ENCODE measurements around the gene SPACA6. TPM values are rescaled to one million over a fixed set of nuclear protein-coding genes. Genes with fewer than 3 reads are reported as not detected.

Gene SPACA6
- total RNA-seq, 1 experiment from 2014 or later: 3.6 TPM

DNA sequence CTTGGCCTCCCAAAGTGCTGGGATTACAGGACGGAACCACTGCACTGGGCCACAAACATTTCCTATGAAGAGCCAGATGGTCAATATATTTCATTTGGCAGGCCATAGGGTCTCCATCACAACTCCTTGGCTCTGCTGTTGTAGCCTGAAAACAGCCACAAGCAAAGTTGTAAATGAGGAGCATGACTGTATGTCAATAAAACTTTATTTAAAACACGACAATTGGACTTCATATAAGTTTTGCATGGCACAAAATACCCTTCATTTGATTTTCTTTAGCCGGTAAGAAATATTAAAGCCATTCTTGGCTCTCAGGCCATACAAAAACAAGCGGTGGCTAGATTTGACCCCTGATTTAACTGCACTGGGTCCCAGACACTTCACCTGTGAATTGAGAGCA is 61.6 kb downstream of the SPACA6 start:
- H3K9me3 Mint-ChIP-seq (ENCODE audit: unreplicated experiment): peaks cover 37% of the 10 kb centered on the region
- no peaks in the 10 kb centered on the region for H3K9me3 ChIP-seq
- no peak overlapping the region for H3K27ac Mint-ChIP-seq (ENCODE audit: unreplicated experiment)
- POLR2A ChIA-PET: no interaction called here
- H3K4me3 Mint-ChIP-seq (ENCODE audit: unreplicated experiment): no peak overlapping the region
- H3K4me3 ChIP-seq (ENCODE audit: low read depth, low read length): no peak overlapping the region
- no TSS peak for BruUV-seq (replicated peaks)
- H3K4me1 Mint-ChIP-seq (ENCODE audit: low read depth, unreplicated experiment): no peaks in the 10 kb centered on the region
- no peak for DNase-seq
- no peak for TF ChIP-seq CTCF (IDR thresholded peaks at IDR 0.05; ENCODE audit: insufficient read depth in 1 of 2, low read depth in 1 of 2, low read length in 1 of 2, severe bottlenecking in 1 of 2, unreplicated experiment in 1 of 2)
- H3K36me3 Mint-ChIP-seq (ENCODE audit: insufficient read depth, unreplicated experiment): no peaks in the 10 kb centered on the region
- H3K4me1 ChIP-seq: no peaks in the 10 kb centered on the region
- no peaks in the 10 kb centered on the region for H3K27me3 ChIP-seq (replicated peaks; ENCODE audit: control insufficient read depth, insufficient read depth, low read length)
- CTCF ChIA-PET: no interaction called here
- H3K36me3 ChIP-seq (ENCODE audit: control insufficient read depth, insufficient read depth, low read length): no peaks in the 10 kb centered on the region
- intact Hi-C loops (cut with micrococcal nuclease; ENCODE audit: unreplicated experiment): no loop called here
- H3K27me3 Mint-ChIP-seq (ENCODE audit: insufficient read depth, unreplicated experiment): peaks cover 3% of the 10 kb centered on the region

Small RNAs within 50 kb of the gene (microRNA-seq; reads per million reads assigned to microRNA genes)
- gene MIR125A (441 reads per million, percentile 81 among the genes with 10 or more reads in this experiment), gene MIR99B (699 reads per million, percentile 85 among the genes with 10 or more reads in this experiment), gene MIRLET7E (1,730 reads per million, percentile 91 among the genes with 10 or more reads in this experiment)

Other genes starting within 250 kb of the SPACA6 start
- not detected in 2 replicates for gene SIGLEC8, start 234.9 kb upstream of the SPACA6 start, total RNA-seq (2022)
- gene CEACAM18, start 214.8 kb upstream of the SPACA6 start, total RNA-seq (2022): 0.79 TPM in 1 of 2 replicates, not detected in the other
- not detected in 2 replicates for gene SIGLEC12, start 191.5 kb upstream of the SPACA6 start, total RNA-seq (2022)
- 10.0 and 14.3 TPM in 2 replicates for gene SIGLEC6, start 161.7 kb upstream of the SPACA6 start, total RNA-seq (2022)
- gene ZNF175, start 122.0 kb upstream of the SPACA6 start, total RNA-seq (2022): 8.7 and 11.5 TPM in 2 replicates
- gene SIGLEC5, start 62.9 kb upstream of the SPACA6 start, total RNA-seq (2022): not detected in 2 replicates
- not detected in 2 replicates for gene SIGLEC14, start 46.5 kb upstream of the SPACA6 start, total RNA-seq (2022)
- not detected in 2 replicates for gene HAS1, start 30.7 kb downstream of the SPACA6 start, total RNA-seq (2022)
- gene FPR1, start 58.5 kb downstream of the SPACA6 start, total RNA-seq (2022): not detected in 2 replicates
- not detected in 2 replicates for gene FPR2, start 67.8 kb downstream of the SPACA6 start, total RNA-seq (2022)
- gene FPR3, start 101.8 kb downstream of the SPACA6 start, total RNA-seq (2022): not detected in 2 replicates
- gene ZNF577, start 194.6 kb downstream of the SPACA6 start, total RNA-seq (2022): 4.9 and 7.7 TPM in 2 replicates
- 3.7 and 7.9 TPM in 2 replicates for gene ZNF649, start 211.7 kb downstream of the SPACA6 start, total RNA-seq (2022)
- 1.3 and 2.2 TPM in 2 replicates for gene ZNF613, start 234.1 kb downstream of the SPACA6 start, total RNA-seq (2022)